GM12801 (cell line): Measurements from ENCODE around the gene ACACB.

Experiments used
- TF ChIP-seq, protein P1 (sequence below): IDR thresholded peaks from one replicate; pipeline ENCODE4 v1.5.1; 2011; ENCODE audit warnings: control low read depth; ENCODE audit not compliant: insufficient read length; ENCODE audit errors: extremely low read depth

Gene ACACB

DNA sequence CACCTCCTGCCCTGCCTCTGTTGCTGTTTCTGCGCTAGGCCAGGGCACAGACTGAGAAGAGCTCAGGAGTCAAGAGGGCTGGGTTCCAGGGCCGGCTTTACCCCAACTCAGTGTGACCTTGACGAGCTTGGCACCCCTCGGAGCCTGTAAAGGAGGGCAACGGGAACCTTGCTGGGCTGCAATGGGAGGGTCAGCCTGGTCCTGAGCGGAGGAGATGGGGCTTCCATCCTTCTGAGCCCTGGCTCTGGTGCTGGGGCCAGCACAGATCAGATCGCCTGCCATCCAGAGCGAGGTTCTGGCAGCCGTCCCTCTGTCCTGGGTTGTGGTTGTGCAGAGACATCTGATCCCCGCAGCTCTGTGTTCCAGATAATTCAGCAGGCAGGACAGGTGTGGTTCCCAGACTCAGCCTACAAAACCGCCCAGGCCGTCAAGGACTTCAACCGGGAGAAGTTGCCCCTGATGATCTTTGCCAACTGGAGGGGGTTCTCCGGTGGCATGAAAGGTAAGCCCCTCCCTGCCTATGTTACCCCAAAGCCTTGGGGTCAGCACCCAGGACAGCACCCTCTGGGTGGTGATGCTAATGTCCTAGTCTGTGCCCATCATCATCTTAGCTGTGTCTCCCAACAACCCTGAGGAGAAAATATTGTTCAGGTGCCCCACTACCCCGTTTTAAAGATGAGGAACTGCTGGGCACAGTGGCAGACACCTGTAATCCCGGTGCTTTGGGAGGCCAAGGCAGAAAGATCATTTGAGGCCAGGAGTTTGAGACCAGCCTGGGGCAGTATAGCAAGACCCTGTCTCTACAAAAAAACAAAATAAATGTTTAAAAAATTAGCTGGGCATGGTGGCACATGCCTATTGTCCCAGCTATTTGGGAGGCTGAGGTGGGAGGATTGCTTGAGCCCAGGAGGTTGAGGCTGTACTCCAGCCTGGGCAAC lies 142.5 kb downstream of the ACACB start:
- TF ChIP-seq, protein P1, sequence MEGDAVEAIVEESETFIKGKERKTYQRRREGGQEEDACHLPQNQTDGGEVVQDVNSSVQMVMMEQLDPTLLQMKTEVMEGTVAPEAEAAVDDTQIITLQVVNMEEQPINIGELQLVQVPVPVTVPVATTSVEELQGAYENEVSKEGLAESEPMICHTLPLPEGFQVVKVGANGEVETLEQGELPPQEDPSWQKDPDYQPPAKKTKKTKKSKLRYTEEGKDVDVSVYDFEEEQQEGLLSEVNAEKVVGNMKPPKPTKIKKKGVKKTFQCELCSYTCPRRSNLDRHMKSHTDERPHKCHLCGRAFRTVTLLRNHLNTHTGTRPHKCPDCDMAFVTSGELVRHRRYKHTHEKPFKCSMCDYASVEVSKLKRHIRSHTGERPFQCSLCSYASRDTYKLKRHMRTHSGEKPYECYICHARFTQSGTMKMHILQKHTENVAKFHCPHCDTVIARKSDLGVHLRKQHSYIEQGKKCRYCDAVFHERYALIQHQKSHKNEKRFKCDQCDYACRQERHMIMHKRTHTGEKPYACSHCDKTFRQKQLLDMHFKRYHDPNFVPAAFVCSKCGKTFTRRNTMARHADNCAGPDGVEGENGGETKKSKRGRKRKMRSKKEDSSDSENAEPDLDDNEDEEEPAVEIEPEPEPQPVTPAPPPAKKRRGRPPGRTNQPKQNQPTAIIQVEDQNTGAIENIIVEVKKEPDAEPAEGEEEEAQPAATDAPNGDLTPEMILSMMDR: no peak

DNA sequence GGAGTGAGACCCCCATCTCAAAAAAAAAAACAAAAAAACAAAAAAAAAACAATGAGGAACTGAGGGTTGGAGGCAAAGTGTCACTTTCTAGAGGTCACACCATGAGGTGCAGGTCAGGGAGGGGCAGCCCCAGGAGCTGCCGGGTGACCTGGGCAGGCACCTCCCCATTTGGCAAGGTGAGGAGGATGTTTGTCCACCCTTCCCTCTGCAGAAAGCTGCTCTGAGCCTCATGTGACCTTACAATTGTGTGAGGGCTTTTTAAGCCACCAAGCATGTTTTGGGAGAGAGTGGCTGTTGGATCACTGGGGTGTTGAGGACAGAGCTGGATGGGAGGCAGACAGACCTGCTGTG lies 143.1 kb downstream of the ACACB start:
- TF ChIP-seq, protein P1: no peak

DNA sequence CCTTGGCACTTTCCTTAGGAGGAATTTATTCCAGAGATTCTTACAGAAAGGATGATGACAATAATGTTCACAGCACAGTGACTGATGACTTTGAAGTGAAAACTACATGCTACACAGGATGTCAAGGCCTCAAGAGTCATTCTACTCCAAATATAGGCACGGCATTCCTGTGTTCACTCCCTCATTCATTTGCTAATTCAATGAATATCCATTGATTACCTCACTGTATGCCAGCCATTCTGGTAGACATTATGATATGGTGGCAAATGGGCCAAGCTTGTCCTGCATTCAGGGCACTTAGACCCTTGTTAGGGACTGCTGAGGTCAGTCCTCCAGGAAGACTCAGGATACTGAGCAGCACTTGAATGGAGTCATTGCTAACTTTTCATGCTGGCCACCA lies 144.7 kb downstream of the ACACB start:
- TF ChIP-seq, protein P1: no peak

DNA sequence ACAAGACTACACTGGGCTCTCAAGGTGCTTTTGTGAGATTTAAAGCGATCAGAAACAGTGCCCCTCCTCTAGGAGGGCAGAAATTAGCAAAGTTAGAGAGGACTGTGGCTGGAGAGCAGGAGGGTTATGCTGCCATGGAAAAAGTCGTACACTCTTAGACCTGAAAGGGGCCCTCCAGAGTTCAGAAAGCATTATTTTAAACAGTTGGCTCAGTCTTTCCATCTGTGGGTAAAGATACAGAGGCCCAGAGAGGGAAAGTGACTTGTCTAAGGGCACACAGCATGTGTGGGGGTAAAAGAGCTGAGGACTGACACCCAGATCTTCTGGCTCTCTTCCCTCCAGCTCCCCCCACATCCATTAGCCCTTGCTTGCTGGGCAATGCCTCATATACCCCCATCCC lies 145.6 kb downstream of the ACACB start:
- TF ChIP-seq, protein P1: no peak

DNA sequence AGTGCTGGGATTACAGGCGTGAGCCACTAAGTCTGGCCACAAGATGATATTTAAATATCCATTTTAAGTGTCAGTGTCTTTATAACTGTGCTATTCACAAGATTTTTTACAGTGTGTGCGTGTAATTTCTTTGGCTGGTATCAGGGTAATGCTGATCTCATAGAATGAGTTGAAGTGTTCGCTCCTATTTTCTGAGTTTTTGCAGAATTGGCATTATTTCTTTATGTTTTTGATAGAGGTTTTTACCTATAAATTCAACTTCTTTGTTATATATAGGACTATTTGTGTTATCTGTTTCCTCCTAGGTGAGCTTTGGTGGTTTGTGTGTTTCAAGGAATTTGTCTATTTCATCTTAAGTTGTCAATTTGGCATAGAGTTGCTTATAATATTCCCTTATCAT lies 147.1 kb downstream of the ACACB start:
- TF ChIP-seq, protein P1: no peak

DNA sequence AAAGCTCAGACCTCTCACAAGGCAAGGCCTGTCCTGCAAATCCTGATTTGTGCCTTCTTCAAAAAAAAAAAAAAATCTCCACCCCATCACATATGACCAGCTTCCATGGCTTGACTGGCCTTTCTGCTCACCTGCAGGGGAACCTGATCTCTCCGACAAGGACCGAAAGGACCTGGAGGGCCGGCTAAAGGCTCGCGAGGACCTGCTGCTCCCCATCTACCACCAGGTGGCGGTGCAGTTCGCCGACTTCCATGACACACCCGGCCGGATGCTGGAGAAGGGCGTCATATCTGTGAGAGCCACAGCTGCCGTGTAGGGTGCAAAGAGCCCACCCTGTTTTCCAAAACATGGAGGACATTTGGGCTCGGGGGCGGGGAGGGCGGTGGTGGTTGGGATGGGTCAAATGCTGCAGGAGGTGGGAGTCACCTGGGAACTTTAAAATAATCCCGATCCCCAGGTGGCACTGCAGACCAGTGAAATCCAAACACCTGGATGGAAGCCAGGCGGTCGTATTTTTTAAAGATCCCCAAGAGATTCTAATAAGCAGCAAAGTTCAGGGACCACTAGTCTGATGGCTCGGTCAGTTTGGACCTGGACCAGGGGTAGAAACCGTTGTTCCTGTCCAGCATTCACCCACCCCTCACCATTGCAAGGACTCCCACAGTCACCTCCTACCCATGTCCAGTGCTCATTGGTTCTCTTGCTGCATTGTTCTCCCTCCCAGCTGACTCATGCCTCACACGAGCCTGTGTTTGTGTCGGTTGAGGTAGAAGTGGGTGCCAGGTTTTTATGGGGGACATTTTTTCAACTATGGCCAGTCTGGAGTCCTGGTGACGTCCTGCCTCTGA lies 147.9 kb downstream of the ACACB start:
- TF ChIP-seq, protein P1: no peak

DNA sequence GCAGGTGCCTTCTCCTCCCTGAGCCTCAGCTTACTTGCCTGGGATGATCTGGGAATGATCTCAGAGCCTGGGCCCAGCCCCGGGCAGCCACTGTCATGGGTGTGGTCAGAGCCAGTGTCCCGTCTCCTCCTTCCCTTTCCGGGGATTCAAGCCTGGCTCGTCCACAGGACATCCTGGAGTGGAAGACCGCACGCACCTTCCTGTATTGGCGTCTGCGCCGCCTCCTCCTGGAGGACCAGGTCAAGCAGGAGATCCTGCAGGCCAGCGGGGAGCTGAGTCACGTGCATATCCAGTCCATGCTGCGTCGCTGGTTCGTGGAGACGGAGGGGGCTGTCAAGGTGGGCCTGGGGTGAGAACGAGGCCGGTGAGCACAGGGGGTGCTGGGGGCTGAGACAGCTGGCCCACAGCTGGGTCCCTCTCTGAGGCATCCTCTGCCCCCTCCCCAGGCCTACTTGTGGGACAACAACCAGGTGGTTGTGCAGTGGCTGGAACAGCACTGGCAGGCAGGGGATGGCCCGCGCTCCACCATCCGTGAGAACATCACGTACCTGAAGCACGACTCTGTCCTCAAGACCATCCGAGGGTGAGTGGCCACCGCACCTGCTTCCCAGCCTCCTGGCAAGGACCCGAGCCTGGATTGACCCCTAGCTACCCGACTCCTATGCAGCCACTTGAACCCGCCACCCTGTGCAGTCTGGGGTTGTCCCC lies 148.7 kb downstream of the ACACB start:
- TF ChIP-seq, protein P1: no peak
